SU-DHL-6 (cell line): ENCODE data around the gene LHX1.

Experiments used
- H2AFZ ChIP-seq: fragments of 200-600 bp; sonication (generic); 2 replicates; pipeline ENCODE4 v1.6.1; 2014; ENCODE audit warnings: low read depth, mild to moderate bottlenecking, moderate library complexity, mixed read lengths, antibody characterized with exemption, low read length; ENCODE audit not compliant: severe bottlenecking
- H3F3A ChIP-seq: fragments of 200-600 bp; shearing (Covaris generic); 2 replicates; pipeline ENCODE4 v1.6.0; 2016; ENCODE audit warnings: antibody characterized with exemption, mild to moderate bottlenecking; ENCODE audit not compliant: insufficient read depth
- H3K27ac ChIP-seq: fragments of 200-600 bp; sonication (generic); 2 replicates; pipeline ENCODE4 v1.5.1; 2016; ENCODE audit warnings: low read depth, mild to moderate bottlenecking, low read length, moderate library complexity, mixed read lengths
- H3K27me3 ChIP-seq: fragments of 200-600 bp; sonication (generic), shearing (Covaris generic); 2 replicates; pipeline ENCODE4 v1.6.0; 2014; ENCODE audit warnings: mild to moderate bottlenecking, low read length
- H3K36me3 ChIP-seq: fragments of 200-600 bp; sonication (generic); 2 replicates; pipeline ENCODE4 v1.6.1; 2014; ENCODE audit warnings: mild to moderate bottlenecking, low read length, mixed read lengths
- H3K4me2 ChIP-seq: fragments of 300-600, 200-600 bp; shearing (Covaris generic), sonication (generic); 2 replicates; pipeline ENCODE4 v1.6.0; 2014; ENCODE audit warnings: low read length, low read depth, mild to moderate bottlenecking; ENCODE audit not compliant: poor library complexity, severe bottlenecking
- H3K4me3 ChIP-seq: fragments of 200-600 bp; sonication (generic); 2 replicates; pipeline ENCODE4 v1.5.1; 2014; ENCODE audit warnings: antibody characterized with exemption, low read length, mild to moderate bottlenecking, mixed read lengths; ENCODE audit not compliant: insufficient read depth, poor library complexity, severe bottlenecking
- H3K79me2 ChIP-seq: fragments of 200-600 bp; sonication (generic); 2 replicates; pipeline ENCODE4 v1.6.1; 2014; ENCODE audit warnings: mild to moderate bottlenecking, low read length, moderate library complexity; ENCODE audit not compliant: insufficient read depth
- H3K9ac ChIP-seq: fragments of 200-600 bp; sonication (generic); 2 replicates; pipeline ENCODE4 v1.7.0; 2014; ENCODE audit warnings: mild to moderate bottlenecking, low read length
- H3K9me2 ChIP-seq: fragments of 200-600 bp; sonication (generic); replicated peaks from 2 replicates; pipeline ENCODE4 v1.6.1; 2014; ENCODE audit warnings: low read length; ENCODE audit not compliant: insufficient read depth
- H3K9me3 ChIP-seq: fragments of 200-600 bp; sonication (generic); 2 replicates; pipeline ENCODE4 v1.6.1; 2014; ENCODE audit warnings: low read length, mixed read lengths; ENCODE audit not compliant: insufficient read depth
- H4K20me1 ChIP-seq: fragments of 200-600 bp; sonication (generic); 2 replicates; pipeline ENCODE4 v1.6.1; 2014; ENCODE audit warnings: low read depth, mild to moderate bottlenecking, antibody characterized with exemption, low read length, moderate library complexity, mixed read lengths
- CTCF ChIP-seq: fragments of 200-600 bp; sonication (generic); IDR thresholded peaks from one replicate; pipeline ENCODE4 v1.5.1; 2017; ENCODE audit warnings: antibody characterized with exemption, mild to moderate bottlenecking, low read length, moderate library complexity; ENCODE audit not compliant: insufficient read depth, poor library complexity, severe bottlenecking
- EZH2phosphoT487 ChIP-seq: fragments of 200-600 bp; sonication (generic), shearing (Covaris generic); conservative IDR thresholded peaks from 2 replicates; pipeline ENCODE4 v1.6.1; 2018; ENCODE audit warnings: mild to moderate bottlenecking, antibody characterized with exemption, low read length, moderate library complexity, mixed read lengths

The LHX1 gene

GRCh38 chr17:36932694-36933511 lies 4.4 kb upstream of the LHX1 start:
- no peaks in the 10 kb centered on the region for H3F3A ChIP-seq
- no peak overlapping the region for H3K27ac ChIP-seq
- TF ChIP-seq EZH2phosphoT487: no peak
- TF ChIP-seq CTCF: no peak
- H3K4me2 ChIP-seq: no peak overlapping the region
- H3K9me2 ChIP-seq: no peaks in the 10 kb centered on the region
- H3K36me3 ChIP-seq: no peaks in the 10 kb centered on the region
- no peak overlapping the region for H3K4me3 ChIP-seq
- H2AFZ ChIP-seq: no peak overlapping the region
- H3K9me3 ChIP-seq: no peaks in the 10 kb centered on the region
- no peaks in the 10 kb centered on the region for H3K27me3 ChIP-seq
- H3K79me2 ChIP-seq: no peaks in the 10 kb centered on the region
- H3K9ac ChIP-seq: no peak overlapping the region
- no peaks in the 10 kb centered on the region for H4K20me1 ChIP-seq

DNA sequence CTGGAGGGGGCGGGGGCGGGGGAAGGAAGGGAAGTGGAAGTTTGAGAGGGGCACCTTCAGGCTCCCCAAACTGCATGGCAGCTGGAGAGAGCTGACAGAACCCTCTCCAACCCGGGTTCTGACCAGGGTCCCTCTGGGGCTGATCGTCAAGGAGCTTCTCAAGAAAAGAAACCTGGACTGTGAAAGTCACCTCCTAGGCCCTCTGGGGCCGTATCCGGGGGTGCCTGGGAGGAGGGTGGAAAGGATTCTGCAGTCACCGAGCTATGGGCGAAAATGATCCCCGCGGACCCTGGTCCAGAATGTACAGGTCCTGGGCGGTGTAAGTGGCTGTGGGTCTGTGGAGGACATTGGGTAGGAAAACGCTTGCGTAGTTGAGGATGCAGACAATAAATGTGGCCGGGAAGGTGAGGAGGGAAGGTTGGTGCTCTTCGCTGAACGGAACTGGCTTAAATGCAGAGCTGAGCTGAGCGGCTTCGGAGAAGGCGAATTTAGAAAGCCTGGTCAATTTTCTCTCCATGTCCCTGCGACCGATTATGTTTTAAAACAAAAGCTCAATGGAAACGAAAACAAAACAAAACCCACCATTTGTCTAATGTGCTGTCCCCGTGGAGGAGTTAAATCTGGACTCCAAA lies 3.6 kb upstream of the LHX1 start:
- H3K4me3 ChIP-seq: no peak overlapping the region
- no peak overlapping the region for H3K9ac ChIP-seq
- H3K27ac ChIP-seq: no peak overlapping the region
- H3K4me2 ChIP-seq: no peak overlapping the region
- H2AFZ ChIP-seq: no peak overlapping the region
- H3F3A ChIP-seq: no peaks in the 10 kb centered on the region
- no peaks in the 10 kb centered on the region for H3K79me2 ChIP-seq
- H3K27me3 ChIP-seq: no peaks in the 10 kb centered on the region
- no peak for TF ChIP-seq CTCF
- no peak for TF ChIP-seq EZH2phosphoT487
- no peaks in the 10 kb centered on the region for H4K20me1 ChIP-seq
- H3K9me3 ChIP-seq: no peaks in the 10 kb centered on the region
- no peaks in the 10 kb centered on the region for H3K9me2 ChIP-seq
- H3K36me3 ChIP-seq: no peaks in the 10 kb centered on the region

DNA sequence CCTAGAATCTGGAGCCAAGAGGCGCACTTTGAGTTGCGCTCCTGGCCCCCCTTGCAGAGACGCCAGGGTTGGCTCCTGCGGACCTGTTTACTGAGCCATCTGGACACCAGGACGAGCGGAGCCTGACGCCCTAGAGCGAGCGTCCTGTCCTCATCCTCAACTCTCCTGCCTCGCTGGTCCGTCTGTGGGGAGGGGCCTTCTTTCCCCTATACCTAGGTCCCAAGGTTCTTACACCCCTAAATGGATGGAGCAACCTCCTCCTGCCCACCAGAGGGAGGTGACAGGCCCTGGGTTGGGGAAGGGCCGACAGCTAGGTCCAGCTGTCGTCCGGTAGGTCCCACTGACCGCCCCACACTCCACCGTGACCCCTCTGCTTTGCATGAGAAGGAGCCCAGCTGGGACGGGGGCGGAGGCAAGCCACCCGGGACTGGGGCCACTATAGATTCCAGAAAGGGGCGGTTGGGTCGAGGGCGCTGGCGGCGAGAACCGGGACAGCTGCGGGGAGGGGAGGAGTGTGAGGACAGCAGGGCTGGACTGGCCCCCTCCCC lies 3.1 kb upstream of the LHX1 start:
- Histone ChIP-seq H3K9me2 (no peaks in the 10 kb centered on the region), H3K27ac (no peak overlapping the region), H2AFZ (no peak overlapping the region), H3K36me3 (no peaks in the 10 kb centered on the region), H3F3A (no peaks in the 10 kb centered on the region), H3K79me2 (no peaks in the 10 kb centered on the region), H3K27me3 (no peaks in the 10 kb centered on the region), H3K4me3 (no peak overlapping the region), H3K9ac (no peak overlapping the region), H3K9me3 (no peaks in the 10 kb centered on the region), H4K20me1 (no peaks in the 10 kb centered on the region), H3K4me2 (no peak overlapping the region)
- TF ChIP-seq EZH2phosphoT487: no peak
- TF ChIP-seq CTCF: no peak
